Adipocyte (in vitro differentiated cells): Measurements from ENCODE around the gene NR2F6.

Experiments
- DNase-seq: peaks from one replicate; pipeline ENCODE4 v3.0.0-alpha.2; 2015; ENCODE audit warnings: low read depth
- H3K27me3 ChIP-seq: replicated peaks from 2 replicates; pipeline ENCODE4 v1.7.0; 2013; ENCODE audit warnings: mild to moderate bottlenecking, low read length, moderate library complexity; ENCODE audit not compliant: control insufficient read depth, insufficient read depth
- H3K36me3 ChIP-seq: 2 replicates; pipeline ENCODE4 v1.7.0; 2013; ENCODE audit warnings: low read length, mild to moderate bottlenecking, moderate library complexity; ENCODE audit not compliant: control insufficient read depth, insufficient read depth, severe bottlenecking
- H3K4me1 ChIP-seq: 2 replicates; pipeline ENCODE4 v1.7.0; 2013; ENCODE audit warnings: mild to moderate bottlenecking, low read length, moderate library complexity; ENCODE audit not compliant: control insufficient read depth, insufficient read depth
- H3K4me3 ChIP-seq: 2 replicates; pipeline ENCODE4 v1.7.0; 2013; ENCODE audit warnings: mild to moderate bottlenecking, low read length, moderate library complexity
- H3K9ac ChIP-seq: 2 replicates; pipeline ENCODE4 v1.7.0; 2013; ENCODE audit warnings: mild to moderate bottlenecking, low read length, moderate library complexity
- H3K9me3 ChIP-seq: 2 replicates; pipeline ENCODE4 v1.7.0; 2013; ENCODE audit warnings: mild to moderate bottlenecking, low read length, moderate library complexity; ENCODE audit not compliant: control insufficient read depth

Gene NR2F6

GRCh38 chr19:17262557-17262956, 16.8 kb upstream of the NR2F6 start:
- Histone ChIP-seq H3K27me3 (no peaks in the 10 kb centered on the region), H3K36me3 (no peaks in the 10 kb centered on the region), H3K9ac (no peak overlapping the region), H3K4me1 (no peaks in the 10 kb centered on the region), H3K9me3 (peaks cover 23% of the 10 kb centered on the region), H3K4me3 (no peak overlapping the region)
- DNase-seq: no peak

GRCh38 chr19:17260842-17261325, 15.2 kb upstream of the NR2F6 start:
- DNase-seq: peak; percentile 59
- Histone ChIP-seq H3K4me1 (no peaks in the 10 kb centered on the region), H3K4me3 (no peak overlapping the region), H3K27me3 (peaks cover 6% of the 10 kb centered on the region), H3K9ac (no peak overlapping the region), H3K9me3 (peaks cover 23% of the 10 kb centered on the region), H3K36me3 (no peaks in the 10 kb centered on the region)

DNA sequence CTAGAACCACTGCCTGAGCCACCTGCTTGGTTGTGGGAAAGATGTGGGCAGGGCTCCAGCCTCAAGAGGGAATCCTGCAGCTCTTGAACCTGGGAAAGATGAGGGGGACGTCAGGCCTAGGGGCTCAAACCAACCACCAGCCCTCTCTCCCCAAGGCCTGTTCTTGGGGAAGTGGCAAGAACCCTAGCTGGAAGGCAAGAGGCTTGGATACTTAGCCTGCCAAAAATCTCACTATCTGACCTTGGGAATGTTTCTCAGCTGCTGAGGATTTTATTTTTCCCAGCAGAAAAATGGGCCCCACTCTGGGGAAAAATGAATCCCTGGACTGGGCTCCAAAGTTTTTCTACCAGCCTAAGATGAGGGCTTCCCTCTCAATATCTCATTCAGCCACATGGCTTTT, 14.2 kb upstream of the NR2F6 start:
- Histone ChIP-seq H3K4me3 (no peak overlapping the region), H3K36me3 (no peaks in the 10 kb centered on the region), H3K4me1 (peaks cover 2% of the 10 kb centered on the region), H3K27me3 (peaks cover 6% of the 10 kb centered on the region), H3K9ac (no peak overlapping the region), H3K9me3 (peaks cover 23% of the 10 kb centered on the region)
- no peak for DNase-seq

DNA sequence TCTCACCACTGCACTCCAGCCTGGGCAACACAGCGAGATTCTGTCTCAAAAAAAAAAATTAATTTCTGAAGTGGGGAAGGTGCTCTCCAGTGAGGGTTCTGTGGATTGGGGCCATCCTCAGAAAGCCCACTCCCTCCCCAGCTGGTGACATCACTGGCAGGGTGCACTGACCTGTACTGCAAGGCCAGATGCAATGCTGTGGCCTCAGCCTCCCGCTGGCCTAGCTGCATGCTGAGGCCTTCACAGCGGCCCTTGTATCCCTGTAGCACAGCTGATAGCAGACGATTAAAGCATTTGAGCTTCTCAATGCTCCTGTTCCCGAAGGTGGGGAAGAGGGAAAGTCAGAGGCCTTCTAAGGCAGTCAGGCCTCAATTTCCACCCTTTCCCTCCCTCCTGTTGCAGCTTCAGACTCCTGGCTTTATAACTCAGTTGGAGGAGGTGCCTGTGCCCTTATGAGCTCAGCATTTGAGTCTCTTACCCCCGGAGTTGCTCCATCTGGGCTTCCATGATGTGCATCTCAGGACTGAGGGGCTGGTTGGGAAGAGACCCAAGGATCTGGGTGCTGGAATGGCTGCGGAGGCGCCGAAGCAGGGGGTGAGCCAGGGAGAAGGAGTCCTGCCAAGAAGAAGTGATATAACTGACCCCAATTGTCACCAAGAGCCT, 13.5 kb upstream of the NR2F6 start:
- no peak overlapping the region for H3K4me3 ChIP-seq
- peaks cover 6% of the 10 kb centered on the region for H3K27me3 ChIP-seq
- H3K36me3 ChIP-seq: no peaks in the 10 kb centered on the region
- peaks cover 2% of the 10 kb centered on the region for H3K4me1 ChIP-seq
- no peak overlapping the region for H3K9ac ChIP-seq
- peaks cover 23% of the 10 kb centered on the region for H3K9me3 ChIP-seq
- DNase-seq: no peak

GRCh38 chr19:17256130-17256529, 10.4 kb upstream of the NR2F6 start:
- peaks cover 2% of the 10 kb centered on the region for H3K4me1 ChIP-seq
- H3K9ac ChIP-seq: no peak overlapping the region
- H3K9me3 ChIP-seq: peaks cover 23% of the 10 kb centered on the region
- H3K27me3 ChIP-seq: peaks cover 6% of the 10 kb centered on the region
- no peak overlapping the region for H3K4me3 ChIP-seq
- H3K36me3 ChIP-seq: no peaks in the 10 kb centered on the region
- no peak for DNase-seq

DNA sequence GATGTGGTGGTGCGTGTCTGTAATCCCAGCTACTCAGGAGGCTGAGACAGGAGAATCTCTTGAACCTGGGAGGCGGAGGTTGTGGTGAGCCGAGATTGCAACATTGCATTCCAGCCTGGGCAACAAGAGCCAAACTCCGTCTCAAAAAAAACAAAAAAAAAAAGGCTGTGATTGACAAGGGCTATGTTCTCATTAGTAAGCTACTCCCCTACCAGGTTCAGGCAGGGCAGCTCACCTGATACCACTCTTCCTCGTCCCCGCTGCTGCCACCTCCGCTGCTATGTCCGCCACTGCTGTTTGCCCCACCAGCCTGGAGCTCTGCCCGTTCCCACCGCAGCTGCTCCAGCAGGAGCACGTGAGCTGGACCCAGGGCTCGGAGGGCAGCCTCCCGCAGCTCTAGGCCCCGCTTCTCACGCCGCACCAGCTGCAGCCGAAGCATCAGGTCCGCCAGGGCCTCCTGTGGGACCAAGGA, 9.5 kb upstream of the NR2F6 start:
- Histone ChIP-seq H3K9me3 (peaks cover 16% of the 10 kb centered on the region), H3K4me1 (peaks cover 2% of the 10 kb centered on the region), H3K36me3 (no peaks in the 10 kb centered on the region), H3K27me3 (peaks cover 6% of the 10 kb centered on the region), H3K9ac (no peak overlapping the region), H3K4me3 (no peak overlapping the region)
- DNase-seq: no peak

GRCh38 chr19:17254636-17255035, 8.9 kb upstream of the NR2F6 start:
- no peak overlapping the region for H3K9ac ChIP-seq
- H3K9me3 ChIP-seq: peaks cover 11% of the 10 kb centered on the region
- no peaks in the 10 kb centered on the region for H3K36me3 ChIP-seq
- DNase-seq: no peak
- peaks cover 2% of the 10 kb centered on the region for H3K4me1 ChIP-seq
- H3K4me3 ChIP-seq: no peak overlapping the region
- H3K27me3 ChIP-seq: peaks cover 6% of the 10 kb centered on the region

DNA sequence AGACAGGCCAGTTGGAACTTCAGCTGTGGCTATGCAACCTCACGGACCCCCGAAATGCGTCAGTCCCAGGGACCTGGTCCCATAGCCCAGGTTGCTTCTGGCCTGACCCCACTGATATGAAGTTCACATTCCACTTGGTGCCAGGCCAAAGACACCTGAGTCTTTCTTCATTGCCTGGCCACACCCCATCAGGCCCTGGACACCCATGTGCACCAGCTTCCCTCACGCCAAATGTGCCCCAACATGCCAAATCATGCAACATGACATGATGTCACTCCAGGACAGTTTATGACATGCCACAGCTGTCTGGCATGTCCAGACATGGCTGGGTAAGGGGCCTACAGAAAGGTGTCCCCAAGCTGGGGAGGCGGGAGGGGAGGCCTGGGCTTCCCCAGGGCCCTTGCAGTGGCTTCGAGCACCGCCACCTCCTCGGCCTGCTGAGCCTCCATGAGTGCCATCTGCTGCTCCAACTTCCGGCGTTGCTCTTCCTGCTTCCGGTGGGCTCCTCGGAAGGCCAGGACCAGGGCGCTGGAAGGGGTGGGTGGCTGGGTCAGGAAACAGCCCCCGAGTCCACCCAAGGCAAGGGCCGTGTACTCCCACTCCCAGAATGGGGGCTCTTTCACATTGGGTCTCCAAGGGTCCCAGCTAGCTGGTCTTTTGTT, 4.3 kb upstream of the NR2F6 start:
- H3K4me1 ChIP-seq: peaks cover 26% of the 10 kb centered on the region
- no peak overlapping the region for H3K9ac ChIP-seq

GRCh38 chr19:17248011-17248776, 2.5 kb upstream of the NR2F6 start:
- Histone ChIP-seq H3K9ac (no peak overlapping the region), H3K4me1 (peaks cover 29% of the 10 kb centered on the region), H3K36me3 (no peaks in the 10 kb centered on the region), H3K27me3 (no peaks in the 10 kb centered on the region), H3K4me3 (no peak overlapping the region), H3K9me3 (no peaks in the 10 kb centered on the region)
- DNase-seq: no peak

More for the DNA sequence above, 4.3 kb upstream of the NR2F6 start:
- Histone ChIP-seq H3K4me3 (no peak overlapping the region), H3K36me3 (no peaks in the 10 kb centered on the region), H3K9me3 (no peaks in the 10 kb centered on the region), H3K27me3 (no peaks in the 10 kb centered on the region)
- no peak for DNase-seq

GRCh38 chr19:17246681-17247425, 1.1 kb upstream of the NR2F6 start:
- Histone ChIP-seq H3K27me3 (no peaks in the 10 kb centered on the region), H3K4me3 (peak overlapping the region; percentile 73), H3K9ac (peak overlapping the region; percentile 85), H3K36me3 (no peaks in the 10 kb centered on the region), H3K4me1 (peaks cover 40% of the 10 kb centered on the region), H3K9me3 (no peaks in the 10 kb centered on the region)
- peak; percentile 48 for DNase-seq
